LNCaP clone FGC (cell line): Measurements from ENCODE around the gene LCN2.
A peak's percentile ranks its signal among the peaks of the same experiment; 100 is the strongest.

Experiments used
- DNase-seq: peaks from one replicate; pipeline ENCODE4 v3.0.0-alpha.2; 2011; ENCODE audit warnings: low read depth
- H3K4me3 ChIP-seq: 2 replicates; pipeline ENCODE4 v1.5.1; 2011; ENCODE audit warnings: mild to moderate bottlenecking, low read depth, low read length, control low read depth
- CTCF ChIP-seq: IDR thresholded peaks from 2 replicates; pipeline ENCODE4 v1.5.1; 2012; ENCODE audit warnings: mild to moderate bottlenecking; ENCODE audit not compliant: control insufficient read depth, insufficient read depth; ENCODE audit errors: extremely low read depth

The LCN2 gene

DNA sequence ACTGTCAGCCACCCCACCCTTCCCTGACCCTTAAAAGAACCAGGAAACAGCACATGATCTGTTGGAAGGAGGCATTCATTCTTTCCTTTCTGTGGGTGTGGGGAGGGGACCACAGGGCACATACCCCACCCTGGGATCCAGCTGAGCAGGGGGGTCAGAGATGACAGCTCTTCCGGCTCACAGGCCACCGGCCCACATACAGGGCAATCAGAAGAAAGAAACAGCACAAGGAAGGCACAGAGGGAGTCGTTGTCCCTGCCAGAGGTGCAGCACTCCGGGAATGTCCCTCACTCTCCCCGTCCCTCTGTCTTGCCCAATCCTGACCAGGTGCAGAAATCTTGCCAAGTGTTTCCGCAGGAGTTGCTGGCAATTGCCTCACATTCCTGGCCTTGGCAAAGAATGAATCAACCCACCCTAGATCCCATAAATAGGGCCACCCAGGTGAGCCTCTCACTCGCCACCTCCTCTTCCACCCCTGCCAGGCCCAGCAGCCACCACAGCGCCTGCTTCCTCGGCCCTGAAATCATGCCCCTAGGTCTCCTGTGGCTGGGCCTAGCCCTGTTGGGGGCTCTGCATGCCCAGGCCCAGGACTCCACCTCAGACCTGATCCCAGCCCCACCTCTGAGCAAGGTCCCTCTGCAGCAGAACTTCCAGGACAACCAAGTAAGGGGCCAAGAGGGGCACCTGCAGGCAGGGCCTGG, at the start of gene LCN2:
TSS of gene LCN2 (plus strand) at position 453 of the 701 bp plus-strand sequence. CDS start at position 526, 73 bp downstream.
- no peak within 1 kb of the TSS for H3K4me3 ChIP-seq
- no peak for DNase-seq
- TF ChIP-seq CTCF = no peak

DNA sequence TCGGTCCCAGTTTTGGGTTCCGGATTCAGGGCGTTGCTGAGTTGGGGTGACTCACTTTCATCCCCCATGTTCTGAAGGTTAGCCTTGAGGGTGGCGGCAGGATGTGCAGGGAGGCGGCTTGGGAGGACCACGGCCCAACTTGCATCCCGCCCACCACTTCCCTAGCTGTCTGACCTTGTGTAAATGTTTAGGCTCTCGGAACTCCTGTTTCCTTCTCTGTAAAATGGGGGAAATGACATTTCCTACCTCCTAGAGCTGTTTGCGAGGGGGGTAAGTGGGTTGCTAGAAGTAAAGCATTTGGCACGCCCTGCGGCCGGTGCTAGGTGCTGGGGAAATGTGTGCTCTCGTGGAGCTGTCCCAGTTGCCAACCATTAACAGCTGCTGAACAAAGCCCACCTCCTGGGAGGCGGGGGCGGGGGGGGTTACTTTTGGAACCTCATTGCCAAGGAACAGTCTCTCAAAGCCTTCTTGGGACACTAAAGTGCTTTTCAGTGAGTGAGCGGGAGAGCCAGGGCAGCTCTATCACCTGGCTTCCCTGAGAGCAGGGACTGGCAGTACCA, 49.2 kb upstream of the LCN2 start:
- H3K4me3 ChIP-seq = peak overlapping the region; percentile 55
- no peak for DNase-seq
- no peak for TF ChIP-seq CTCF

- DNase-seq = no peak
- no peak for TF ChIP-seq CTCF
- no peak overlapping the region for H3K4me3 ChIP-seq
Observed at GRCh38 chr9:128100581-128100980, 48.7 kb upstream of the LCN2 start.

DNA sequence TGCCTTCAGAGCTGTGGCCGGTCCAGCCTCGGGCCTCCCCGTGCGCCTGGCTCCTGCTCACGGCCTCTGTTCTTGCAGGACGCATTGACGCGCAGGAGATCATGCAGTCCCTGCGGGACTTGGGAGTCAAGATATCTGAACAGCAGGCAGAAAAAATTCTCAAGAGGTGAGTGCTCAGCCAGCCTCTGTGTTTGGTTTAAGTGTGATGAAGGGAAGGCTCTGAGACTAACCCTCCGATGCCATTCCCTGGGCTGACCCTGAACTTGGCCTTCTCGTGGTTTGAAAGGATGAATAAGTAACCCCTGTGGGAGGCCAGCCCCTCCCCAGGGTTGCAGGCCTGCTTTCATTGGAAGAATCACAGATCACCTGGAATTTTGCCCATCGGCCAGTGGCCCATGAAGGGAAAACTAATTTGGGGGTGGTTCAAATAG, 48.0 kb upstream of the LCN2 start:
- no peak overlapping the region for H3K4me3 ChIP-seq
- no peak for TF ChIP-seq CTCF
- no peak for DNase-seq

DNA sequence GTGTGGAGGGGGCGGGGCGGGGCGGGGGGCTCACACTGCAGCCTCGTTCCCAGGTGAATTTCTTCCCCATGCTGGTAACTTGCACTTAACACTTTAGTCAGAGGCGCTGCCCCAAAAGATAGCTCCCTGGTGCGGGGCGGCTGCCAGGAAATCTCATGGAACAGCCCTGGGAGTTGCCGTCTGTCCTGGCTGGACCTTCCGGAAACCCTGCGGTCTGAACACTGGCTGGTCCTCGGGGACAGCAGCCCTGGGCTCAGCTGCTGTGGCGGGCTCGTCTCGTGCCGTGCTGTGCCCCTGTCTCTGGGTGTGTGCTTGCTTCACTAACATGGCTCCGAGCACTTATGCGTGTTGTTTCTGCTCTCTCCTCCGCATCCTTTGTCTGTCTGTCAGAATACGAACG, 47.6 kb upstream of the LCN2 start:
- no peak for TF ChIP-seq CTCF

GRCh38 chr9:128102196-128102595, 47.1 kb upstream of the LCN2 start:
- DNase-seq = no peak
- H3K4me3 ChIP-seq = no peak overlapping the region
- no peak for TF ChIP-seq CTCF

More for the DNA sequence above, 47.6 kb upstream of the LCN2 start:
- DNase-seq = no peak
- no peak overlapping the region for H3K4me3 ChIP-seq
